Measurements from ENCODE around the gene ADAP1.
"Not testable (repeated sequence)": the region's sequence is repeated elsewhere in the genome, so short reads cannot be mapped to it uniquely, and the experiment has no call there.

Gene ADAP1

DNA sequence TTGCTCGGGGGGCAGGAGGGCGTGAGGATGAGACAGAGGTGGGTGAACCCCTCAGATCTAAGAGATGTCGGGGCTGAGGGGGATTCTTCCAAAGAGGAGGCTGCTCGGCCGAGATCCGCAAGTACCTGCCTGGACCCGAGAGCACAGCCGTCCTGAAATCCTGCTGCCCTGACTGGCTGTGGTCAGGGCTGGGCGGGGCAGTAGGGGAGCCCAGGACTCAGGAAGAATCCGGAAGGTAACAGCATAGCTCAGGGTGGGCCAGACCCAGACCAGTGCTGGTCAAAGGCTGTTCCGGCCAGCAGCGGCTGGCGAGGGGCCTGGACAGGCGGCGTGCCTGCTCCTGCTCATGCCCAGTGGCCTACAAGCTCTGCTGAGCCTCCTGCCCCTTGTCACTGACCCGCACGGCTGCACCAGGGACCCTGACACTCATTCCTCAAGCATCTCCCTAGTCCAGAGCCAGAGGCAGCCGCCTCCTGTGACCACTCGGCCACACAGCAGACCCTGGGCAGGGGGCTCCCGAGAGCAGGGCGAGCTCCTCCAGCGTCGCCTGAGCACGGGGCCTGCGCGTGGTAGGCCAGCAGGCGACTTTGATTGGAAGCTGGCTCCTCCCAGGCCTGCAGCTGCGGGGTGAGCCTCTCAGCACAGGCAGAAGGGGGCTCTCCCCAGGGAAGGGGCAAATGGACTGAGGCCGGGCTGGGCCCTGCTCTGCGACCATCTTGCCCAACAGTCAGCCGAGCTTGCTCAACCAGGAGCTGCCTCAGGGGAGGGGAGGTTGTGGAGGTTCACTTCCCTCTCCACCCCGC, 3.1 kb upstream of the ADAP1 start:
- FAIRE-seq = no peak

DNA sequence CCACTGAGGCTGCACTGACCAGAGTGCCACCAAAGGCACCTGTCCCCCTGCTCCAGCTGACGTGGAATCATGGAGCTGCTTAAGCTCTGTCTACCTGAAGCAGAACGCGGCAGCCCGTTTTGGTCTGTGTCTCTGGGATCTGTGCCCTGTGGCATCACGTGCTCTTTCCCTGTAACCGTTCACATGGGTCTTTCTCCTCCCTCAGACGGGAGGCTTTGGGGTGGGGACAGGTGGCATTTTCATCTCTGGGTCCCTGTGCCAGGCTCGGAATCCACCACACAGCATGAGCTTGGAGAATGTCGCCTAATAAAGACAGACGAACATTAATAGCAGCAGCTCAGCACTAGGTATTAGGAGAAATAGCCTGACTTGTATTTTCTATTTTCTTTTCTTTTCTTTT, 1.6 kb upstream of the ADAP1 start:
- FAIRE-seq = no peak

GRCh38 chr7:953547-954327, 743 bp downstream of the ADAP1 start:
- peak; percentile 48 for FAIRE-seq

DNA sequence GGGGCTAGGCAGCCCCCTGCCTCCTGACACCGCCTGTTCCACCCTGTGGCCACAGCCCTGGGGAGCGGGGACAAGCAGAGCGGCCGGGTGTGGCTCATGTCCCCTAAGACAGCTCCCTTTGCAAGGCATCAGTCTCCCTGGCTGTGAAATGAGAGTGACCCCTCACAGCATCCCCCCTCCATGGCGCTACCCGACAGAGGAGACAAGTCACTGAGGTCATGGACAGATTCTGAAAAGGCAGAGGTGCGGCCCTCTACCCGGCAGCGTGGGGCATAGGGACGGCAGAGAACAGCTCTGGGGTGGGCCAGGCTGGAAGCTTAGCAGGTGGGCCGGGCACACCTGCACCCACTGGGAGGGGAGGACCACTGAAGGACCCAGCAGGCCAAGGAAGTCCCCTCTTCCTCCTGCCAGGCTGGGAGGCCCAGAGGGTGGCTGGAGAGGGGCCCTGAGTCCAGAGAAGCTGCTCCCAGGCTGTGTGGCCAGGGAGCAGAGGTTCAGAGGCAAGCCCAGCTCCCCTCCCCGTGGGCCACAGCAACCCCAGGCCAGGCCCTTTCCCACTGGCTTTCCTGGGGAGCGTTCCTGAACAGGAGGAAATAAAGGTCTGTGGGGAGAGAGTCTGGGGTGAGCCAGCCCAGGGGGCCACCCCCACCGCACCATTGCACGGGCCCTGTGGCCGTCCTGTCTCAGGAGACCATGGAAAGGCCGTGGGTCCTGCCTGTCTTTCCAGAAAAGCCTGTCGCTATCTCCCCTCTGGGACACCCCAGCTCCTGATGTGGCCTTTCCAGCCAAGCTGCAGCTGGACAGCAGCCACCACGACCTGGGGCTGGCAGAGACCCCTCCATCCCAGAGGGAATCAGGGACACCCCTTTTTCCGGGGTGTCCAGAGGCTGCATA, 1.7 kb downstream of the ADAP1 start:
- FAIRE-seq = no peak

DNA sequence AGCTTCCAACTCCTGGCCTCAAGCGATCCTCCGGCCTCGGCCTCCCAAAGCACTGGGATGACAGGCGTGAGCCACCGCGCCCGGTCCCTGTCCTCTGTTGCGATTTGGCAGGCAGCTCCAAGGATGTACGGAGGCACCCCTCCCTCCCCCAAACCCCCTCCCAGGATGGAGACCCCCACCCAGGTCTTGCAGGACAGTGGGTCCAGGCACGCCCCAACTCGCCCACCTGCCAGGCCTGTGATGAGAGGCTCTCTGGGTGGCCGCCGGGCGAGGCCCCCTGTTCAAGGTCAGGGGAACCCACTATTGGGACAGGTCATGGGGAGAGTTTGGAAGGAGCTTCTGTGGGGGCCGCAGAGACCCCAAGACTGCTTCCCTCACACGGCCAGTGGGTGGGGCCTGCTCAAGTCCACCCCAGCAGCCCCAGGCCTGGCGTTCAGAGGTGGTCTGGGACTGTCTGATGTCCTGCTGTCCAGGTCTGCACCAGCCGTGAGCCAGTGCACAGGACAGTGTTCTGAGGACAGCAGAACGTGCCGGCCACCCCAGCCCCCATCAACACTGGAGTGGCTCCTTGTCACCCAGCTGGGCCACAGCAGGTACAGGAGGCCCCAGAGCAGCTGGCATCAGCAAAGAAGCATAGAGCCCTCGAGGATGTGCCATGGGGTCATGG, 2.5 kb downstream of the ADAP1 start:
- no peak for FAIRE-seq

DNA sequence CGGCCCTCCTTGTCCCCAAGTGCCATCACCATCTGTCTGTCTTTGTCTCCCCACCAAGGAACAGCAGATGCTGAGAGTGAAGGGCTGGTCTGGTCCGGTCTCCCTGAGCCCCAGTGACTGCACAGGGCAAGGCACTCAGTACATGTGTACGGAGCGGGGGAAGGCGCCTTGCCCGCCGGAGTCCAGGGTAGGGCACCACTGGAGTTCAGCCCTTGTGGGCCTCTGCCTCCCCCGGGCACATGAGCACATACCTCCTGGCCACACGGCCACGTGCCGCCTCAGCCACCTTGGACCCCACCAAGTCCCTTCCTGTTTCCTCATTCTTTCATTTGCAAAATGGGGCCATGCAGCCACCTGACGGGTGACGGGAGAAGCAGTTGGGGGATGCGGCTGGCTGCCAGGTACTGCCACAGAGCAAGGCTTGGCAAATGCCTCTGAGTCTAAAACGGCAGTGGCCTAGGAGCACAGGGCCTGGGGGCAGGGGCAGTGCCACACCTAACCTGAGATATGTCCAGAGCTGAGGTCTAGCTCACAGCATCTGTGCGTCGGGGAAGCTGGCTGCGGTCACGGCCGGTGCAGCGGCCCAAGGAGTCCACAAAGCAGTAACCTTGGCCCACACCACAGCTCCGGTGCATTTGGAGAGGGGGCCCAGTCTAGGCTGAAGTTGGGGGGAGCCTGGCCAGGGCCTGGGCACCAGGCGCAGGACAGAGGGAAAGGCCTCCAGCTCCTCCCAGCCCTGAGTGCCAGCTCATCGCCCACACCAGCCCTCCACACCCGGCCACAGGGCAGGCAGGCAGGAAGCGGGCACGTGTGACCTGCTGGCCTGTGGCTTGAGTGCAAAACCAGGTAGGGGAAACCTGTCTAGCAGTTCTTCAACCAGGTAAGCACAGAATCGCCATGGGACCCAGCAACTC, 5.2 kb downstream of the ADAP1 start:
- FAIRE-seq = no peak

- FAIRE-seq = no peak
These were observed 6.9 kb downstream of the ADAP1 start for GRCh38 chr7:947391-948210.

DNA sequence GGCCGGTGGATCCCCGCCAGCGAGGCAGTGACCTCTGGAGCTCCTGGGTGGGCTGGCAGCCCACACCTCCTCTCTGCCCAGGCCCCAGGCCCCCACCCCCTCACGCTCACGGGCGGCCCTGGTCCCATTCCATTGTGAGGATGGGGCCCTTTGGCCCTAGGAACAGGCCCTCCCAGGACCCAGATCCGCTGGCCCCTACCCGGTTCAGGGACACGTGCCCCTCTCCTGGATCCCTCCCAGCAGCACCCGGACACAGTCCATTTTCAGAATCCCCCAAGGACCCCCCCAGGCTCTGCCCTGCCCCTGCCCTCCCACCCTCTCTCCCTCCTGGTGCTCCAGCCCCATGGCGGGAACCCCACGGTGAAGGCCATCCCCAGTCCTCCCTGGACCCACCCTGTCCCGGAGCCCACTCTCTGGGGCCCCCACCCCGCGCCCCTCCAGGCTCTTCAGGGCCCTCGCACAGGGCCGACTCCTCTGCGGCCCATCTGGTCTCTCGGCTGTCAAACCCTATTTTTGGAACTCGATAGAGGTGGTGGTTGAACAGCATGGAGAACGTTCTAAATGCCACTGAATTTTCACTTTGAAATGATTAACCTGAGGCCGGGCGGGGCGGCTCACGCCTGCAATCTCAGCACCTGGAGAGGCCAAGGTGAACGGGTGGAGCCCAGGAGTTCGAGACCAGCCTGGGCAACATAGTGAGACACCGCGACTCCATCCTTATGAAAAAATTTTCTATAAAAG, 8.1 kb downstream of the ADAP1 start:
- FAIRE-seq = no peak

DNA sequence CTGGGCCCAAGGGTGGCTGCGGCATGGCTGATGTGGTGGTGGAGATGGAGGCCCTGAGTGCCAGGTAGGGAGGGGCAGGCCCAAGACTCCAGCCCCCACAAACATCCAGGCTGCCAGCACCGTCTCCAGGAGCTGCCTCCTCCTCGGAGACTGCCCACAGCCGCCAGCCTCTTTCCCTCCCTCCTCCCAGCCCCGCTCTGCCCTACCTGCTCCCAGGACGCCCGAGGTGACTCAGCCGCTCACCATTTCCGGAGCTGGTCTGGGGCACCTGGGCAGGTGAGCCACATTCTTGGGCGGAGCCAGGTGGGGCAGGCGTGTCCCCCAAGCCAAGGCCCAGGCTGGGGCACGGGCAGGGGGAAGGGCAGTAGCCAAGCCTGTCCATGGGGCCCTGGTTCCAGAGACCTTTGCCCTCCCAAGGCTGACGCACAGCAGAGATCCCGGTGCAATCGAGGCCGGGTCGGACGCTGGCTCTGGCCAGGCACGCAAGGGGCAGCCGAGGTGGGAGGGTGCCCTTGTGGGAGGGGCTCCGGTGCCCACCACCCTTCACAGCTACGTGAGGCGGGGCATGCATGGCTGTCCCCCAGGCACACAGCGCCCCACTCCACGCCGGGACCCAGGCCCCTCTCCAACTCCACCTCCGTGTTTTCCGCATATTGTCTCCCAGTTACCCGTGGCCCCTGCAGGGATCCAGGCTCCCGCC, 8.8 kb downstream of the ADAP1 start:
- FAIRE-seq = no peak

GRCh38 chr7:945147-945555, 9.3 kb downstream of the ADAP1 start:
- no peak for FAIRE-seq

DNA sequence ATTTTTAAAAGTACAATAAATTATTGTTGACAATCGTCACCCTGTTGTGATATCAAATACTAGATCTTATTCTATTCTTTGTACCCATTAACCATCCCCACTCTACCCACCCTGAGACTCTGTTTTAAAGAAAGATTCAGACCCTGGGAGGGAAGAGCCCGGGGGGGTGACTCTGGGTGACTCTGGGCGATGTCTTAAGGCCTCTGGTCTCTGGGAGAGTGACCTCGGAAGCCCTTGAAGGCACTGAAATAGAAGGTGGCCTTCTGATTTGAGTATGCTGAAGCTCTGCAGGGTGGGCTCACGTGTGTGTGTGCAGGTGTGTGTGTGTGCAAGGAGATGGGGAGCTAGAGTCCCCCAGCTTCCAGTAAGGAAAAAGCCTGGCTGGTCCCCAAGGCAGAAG, 9.7 kb downstream of the ADAP1 start:
- FAIRE-seq = no peak

DNA sequence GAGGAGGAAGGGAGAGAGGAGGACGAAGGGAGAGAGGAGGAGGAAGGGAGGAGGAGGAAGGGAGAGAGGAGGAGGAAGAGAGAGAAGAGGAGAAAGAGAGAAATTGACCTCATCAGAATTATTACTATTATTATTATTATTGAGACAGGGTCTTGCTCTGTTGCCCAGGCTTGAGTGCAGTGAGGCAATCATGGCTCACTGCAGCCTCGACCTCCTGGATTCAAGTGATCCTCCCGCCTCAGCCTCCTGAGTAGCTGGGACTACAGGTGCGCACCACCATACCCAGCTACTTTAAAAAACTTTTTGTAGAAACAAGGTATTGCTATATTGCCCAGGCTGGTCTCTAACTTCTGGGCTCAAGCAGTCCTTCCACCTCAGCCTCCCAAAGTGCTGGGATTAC, 10.7 kb downstream of the ADAP1 start:
- not testable (repeated sequence) for FAIRE-seq

DNA sequence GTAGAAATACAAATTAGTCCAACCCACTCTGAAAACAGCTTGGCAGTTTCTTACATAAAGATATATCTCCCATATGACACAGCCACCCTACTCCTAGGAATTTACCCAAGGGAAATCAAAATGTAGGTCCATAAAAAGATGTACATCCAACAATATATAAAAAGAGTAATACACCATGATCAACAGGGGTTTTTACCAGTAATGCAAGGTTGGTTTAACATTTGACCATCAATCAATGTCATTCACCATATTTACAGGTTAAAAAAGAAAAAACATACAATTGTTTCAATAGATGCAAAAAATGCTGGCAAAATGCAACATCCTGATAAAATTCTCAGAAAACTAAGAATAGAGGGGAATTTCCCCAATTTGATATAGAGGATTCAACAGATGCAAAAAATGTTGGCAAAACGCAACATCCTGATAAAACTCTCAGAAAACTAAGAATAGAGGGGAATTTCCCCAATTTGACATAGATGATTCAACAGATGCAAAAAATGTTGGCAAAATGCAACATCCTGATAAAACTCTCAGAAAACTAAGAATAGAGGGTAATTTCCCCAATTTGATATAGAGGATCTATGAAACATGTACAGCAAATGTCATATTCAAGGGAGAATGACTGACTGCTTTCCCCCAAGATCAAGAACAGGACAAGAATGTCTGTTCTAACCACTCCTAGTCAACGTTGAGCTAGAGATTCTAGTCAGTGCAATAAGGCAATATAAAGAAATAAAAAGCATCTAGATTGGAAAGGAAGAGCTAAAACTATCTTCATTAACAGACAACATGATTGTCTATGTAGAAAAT, 13.7 kb downstream of the ADAP1 start:
- FAIRE-seq = no peak

- no peak for FAIRE-seq
These were observed 14.6 kb downstream of the ADAP1 start for GRCh38 chr7:939843-940242.

DNA sequence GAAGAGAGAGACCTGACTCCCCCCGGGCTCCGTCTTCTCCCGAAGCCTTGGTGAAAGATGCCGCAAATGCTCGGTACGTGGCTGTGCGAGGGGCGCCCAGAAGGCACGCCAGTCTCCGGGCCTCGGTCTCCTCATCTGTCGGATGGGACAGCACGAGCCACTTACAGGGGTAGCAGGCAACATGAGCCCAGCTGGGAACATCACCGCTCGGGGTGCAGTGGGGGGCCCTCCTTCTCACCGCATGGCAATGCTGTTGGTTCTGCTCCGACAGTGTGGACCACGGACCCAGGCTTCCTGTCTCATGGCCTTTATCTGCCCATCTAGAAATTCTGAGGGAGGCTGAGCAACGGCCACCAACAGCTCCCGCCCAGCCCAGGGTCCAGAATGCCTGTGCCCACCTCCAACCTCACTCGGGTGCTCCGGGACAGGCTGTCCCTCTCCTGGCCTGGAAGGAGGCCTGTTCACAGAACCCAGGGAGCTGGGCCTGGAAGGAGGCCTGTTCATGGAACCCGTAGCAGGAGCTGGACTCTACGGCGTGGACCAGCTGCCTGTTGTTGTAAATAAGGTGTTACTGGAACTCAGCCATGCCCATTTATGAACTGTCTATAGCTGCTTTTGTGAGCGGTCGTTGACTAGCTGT, 15.8 kb downstream of the ADAP1 start:
- FAIRE-seq = no peak

GRCh38 chr7:937856-938484, 16.5 kb downstream of the ADAP1 start:
- no peak for FAIRE-seq

DNA sequence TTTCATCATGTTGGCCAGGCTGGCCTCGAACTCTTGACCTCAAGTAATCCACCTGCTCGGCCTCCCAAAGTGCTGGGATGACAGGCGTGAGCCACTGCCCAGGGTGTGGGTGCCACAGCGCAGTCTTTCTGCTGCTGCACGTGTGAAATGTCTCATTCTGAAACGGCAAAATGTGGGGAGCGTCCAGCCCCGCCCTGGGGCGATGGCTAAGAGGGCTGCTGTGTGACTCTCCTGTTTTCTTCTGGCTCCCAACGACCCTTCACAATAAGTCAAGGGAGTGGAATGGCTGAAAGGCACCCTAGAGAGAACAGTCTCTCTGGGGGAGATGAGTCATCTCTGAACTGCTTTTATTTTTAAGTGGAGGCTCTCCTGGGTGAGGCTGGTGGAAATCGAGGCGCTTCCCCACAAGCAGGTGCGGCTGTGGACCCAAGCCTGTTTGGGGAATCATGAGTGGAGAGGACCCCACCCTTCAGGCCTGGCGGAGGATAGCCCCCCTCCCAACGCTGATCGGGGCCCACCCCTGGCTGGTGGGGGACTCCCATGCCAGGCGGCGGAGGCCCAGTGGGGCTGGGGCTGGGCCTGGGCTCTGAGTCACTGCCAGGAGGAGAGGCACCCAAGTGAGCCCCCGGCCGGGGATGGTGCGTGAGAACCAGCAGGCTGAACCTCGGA, 18.0 kb downstream of the ADAP1 start:
- FAIRE-seq = no peak
